ENCODE results near the gene SLC4A2. TPM values are rescaled to one million over a fixed set of nuclear protein-coding genes. Genes with fewer than 3 reads are reported as not detected.
"Not testable (repeated sequence)": the region's sequence is repeated elsewhere in the genome, so short reads cannot be mapped to it uniquely, and the experiment has no call there.

SLC4A2 gene
- total RNA-seq, 2 donors from 2014 or later = 48.9 to 99.6 TPM

- Mint-ChIP-seq H3K36me3 (no peaks in the 10 kb centered on the region), H3K9me3 (no peaks in the 10 kb centered on the region), H3K27ac (peak overlapping the region in 1 of 2 donors; percentile 76)
- ATAC-seq = no peak
- DNase-seq (ENCODE audit: low spot score in 2 of 2) = no peak
Measured at GRCh38 chr7:151035026-151035717, 24.2 kb upstream of the SLC4A2 start.

- Mint-ChIP-seq H3K36me3 (no peaks in the 10 kb centered on the region), H3K9me3 (no peaks in the 10 kb centered on the region)
Measured at GRCh38 chr7:151035902-151036301, 23.5 kb upstream of the SLC4A2 start.

GRCh38 chr7:151038951-151039849 is 20.2 kb upstream of the SLC4A2 start:
- peak; percentile 68 to 95 for DNase-seq (ENCODE audit: low spot score in 2 of 2)
- H3K36me3 Mint-ChIP-seq = no peaks in the 10 kb centered on the region

More at GRCh38 chr7:151035902-151036301, 23.5 kb upstream of the SLC4A2 start:
- peak overlapping the region in 1 of 2 donors; percentile 76 for H3K27ac Mint-ChIP-seq
- DNase-seq (ENCODE audit: low spot score in 2 of 2) (no peak), ATAC-seq (no peak)

GRCh38 chr7:151039850-151040548 is 19.4 kb upstream of the SLC4A2 start:
- ATAC-seq (peak; percentile 0 to 1), DNase-seq (ENCODE audit: low spot score in 2 of 2) (no peak)
- Mint-ChIP-seq H3K27ac (peak overlapping the region; percentile 85 to 96), H3K9me3 (no peaks in the 10 kb centered on the region), H3K36me3 (no peaks in the 10 kb centered on the region)

More at GRCh38 chr7:151038951-151039849, 20.2 kb upstream of the SLC4A2 start:
- H3K27ac Mint-ChIP-seq = peak overlapping the region; percentile 85 to 97
- peak; percentile 96 for ATAC-seq
- H3K9me3 Mint-ChIP-seq = no peaks in the 10 kb centered on the region

- no peaks in the 10 kb centered on the region for H3K36me3 Mint-ChIP-seq
- no peaks in the 10 kb centered on the region for H3K9me3 Mint-ChIP-seq
- DNase-seq (ENCODE audit: low spot score in 2 of 2) (no peak), ATAC-seq (no peak)
- peak overlapping the region in 1 of 2 donors; percentile 85 for H3K27ac Mint-ChIP-seq
Measured at GRCh38 chr7:151040616-151041375, 18.6 kb upstream of the SLC4A2 start.

GRCh38 chr7:151043449-151043848 is 15.9 kb upstream of the SLC4A2 start:
- H3K27ac Mint-ChIP-seq; H3K36me3 Mint-ChIP-seq; ATAC-seq; DNase-seq (ENCODE audit: low spot score in 2 of 2); H3K9me3 Mint-ChIP-seq: not testable (repeated sequence)

- Mint-ChIP-seq H3K36me3 (no peaks in the 10 kb centered on the region), H3K9me3 (no peaks in the 10 kb centered on the region), H3K27ac (no peak overlapping the region)
- no peak for ATAC-seq
- no peak for DNase-seq (ENCODE audit: low spot score in 2 of 2)
Measured at GRCh38 chr7:151043959-151044358, 15.4 kb upstream of the SLC4A2 start.

GRCh38 chr7:151045262-151045661 is 14.1 kb upstream of the SLC4A2 start:
- ATAC-seq (no peak), DNase-seq (ENCODE audit: low spot score in 2 of 2) (no peak)
- H3K9me3 Mint-ChIP-seq = no peaks in the 10 kb centered on the region
- H3K36me3 Mint-ChIP-seq = no peaks in the 10 kb centered on the region
- H3K27ac Mint-ChIP-seq = no peak overlapping the region

GRCh38 chr7:151045967-151046366 is 13.4 kb upstream of the SLC4A2 start:
- Mint-ChIP-seq H3K36me3 (no peaks in the 10 kb centered on the region), H3K27ac (no peak overlapping the region), H3K9me3 (no peaks in the 10 kb centered on the region)
- DNase-seq (ENCODE audit: low spot score in 2 of 2) = no peak
- ATAC-seq = no peak

GRCh38 chr7:151046603-151047573 is 12.5 kb upstream of the SLC4A2 start:
- no peaks in the 10 kb centered on the region for H3K36me3 Mint-ChIP-seq
- ATAC-seq (no peak), DNase-seq (ENCODE audit: low spot score in 2 of 2) (no peak)
- H3K27ac Mint-ChIP-seq = no peak overlapping the region
- no peaks in the 10 kb centered on the region for H3K9me3 Mint-ChIP-seq

- no peaks in the 10 kb centered on the region for H3K9me3 Mint-ChIP-seq
- ATAC-seq (no peak), DNase-seq (ENCODE audit: low spot score in 2 of 2) (no peak)
- H3K36me3 Mint-ChIP-seq = no peaks in the 10 kb centered on the region
- peak within 1 kb of the TSS in 1 of 2 donors; percentile 85 for H3K27ac Mint-ChIP-seq
Measured at GRCh38 chr7:151047976-151048815, 11.2 kb upstream of the SLC4A2 start, which contains the start of gene ASIC3. Gene ASIC3, plus strand, starts transcription at chr7:151048531. Its CDS starts 355 bp downstream, at chr7:151048886.

GRCh38 chr7:151048911-151049463 is 10.4 kb upstream of the SLC4A2 start:
- ATAC-seq (no peak), DNase-seq (ENCODE audit: low spot score in 2 of 2) (no peak)
- Mint-ChIP-seq H3K27ac (peak overlapping the region in 1 of 2 donors; percentile 85), H3K9me3 (no peaks in the 10 kb centered on the region), H3K36me3 (no peaks in the 10 kb centered on the region)

- DNase-seq (ENCODE audit: low spot score in 2 of 2) (peak in 1 of 2 donors; percentile 46), ATAC-seq (peak; percentile 63 to 76)
- Mint-ChIP-seq H3K36me3 (no peaks in the 10 kb centered on the region), H3K9me3 (no peaks in the 10 kb centered on the region), H3K27ac (no peak overlapping the region)
Measured at GRCh38 chr7:151051108-151051507, 8.3 kb upstream of the SLC4A2 start.

GRCh38 chr7:151053096-151053495 is 6.3 kb upstream of the SLC4A2 start:
- no peaks in the 10 kb centered on the region for H3K9me3 Mint-ChIP-seq
- ATAC-seq (no peak), DNase-seq (ENCODE audit: low spot score in 2 of 2) (no peak)
- no peaks in the 10 kb centered on the region for H3K36me3 Mint-ChIP-seq
- no peak overlapping the region for H3K27ac Mint-ChIP-seq

Data from activated naive CD4-positive, alpha-beta T cell treated with anti-CD3 and anti-CD28 coated beads, Interleukin-2, amount 50 U/mL, for 72 hours (primary cell).